Measurements from ENCODE around the gene TMEM131. TPM values are rescaled to one million over a fixed set of nuclear protein-coding genes. Genes with fewer than 3 reads are reported as not detected.

The TMEM131 gene
- total RNA-seq, 2 donors from 2014 or later = 39.0 to 43.0 TPM

DNA sequence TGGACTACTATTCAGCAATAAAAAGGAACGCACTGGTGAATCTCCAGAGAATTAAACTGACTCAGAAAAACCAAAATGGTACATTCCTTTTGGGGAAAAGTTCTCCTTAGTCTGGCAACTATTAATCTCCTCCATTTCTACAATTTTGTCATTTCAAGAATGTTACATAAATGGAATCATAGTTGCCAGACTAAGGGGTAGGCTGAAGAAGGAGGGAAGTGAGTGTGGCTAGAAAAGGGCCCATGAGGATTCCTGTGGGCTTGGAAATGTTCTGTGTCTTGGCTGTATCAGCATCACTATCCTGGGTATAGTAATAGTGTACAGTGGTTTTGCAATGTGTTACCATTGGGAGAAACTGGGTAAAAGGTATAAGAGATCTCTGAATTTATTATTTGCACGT is 209.9 kb downstream of the TMEM131 start:
- H3K27ac Mint-ChIP-seq = no peak overlapping the region
- Histone ChIP-seq H3K4me3 (ENCODE audit: low read length) (no peak overlapping the region), H3K27me3 (ENCODE audit: control insufficient read depth, insufficient read depth, low read length, poor library complexity, severe bottlenecking) (no peaks in the 10 kb centered on the region), H3K27ac (ENCODE audit: low read depth, low read length) (no peak overlapping the region), H3K36me3 (ENCODE audit: control insufficient read depth, insufficient read depth, low read length) (peaks cover 39% of the 10 kb centered on the region), H3K9ac (ENCODE audit: extremely low read depth, low read length, poor library complexity, severe bottlenecking) (no peak overlapping the region), H3K9me3 (ENCODE audit: control insufficient read depth, low read length) (no peaks in the 10 kb centered on the region), H3K4me1 (ENCODE audit: control insufficient read depth, insufficient read depth, low read length) (peaks cover 12% of the 10 kb centered on the region)
- no peaks in the 10 kb centered on the region for H3K27me3 Mint-ChIP-seq (ENCODE audit: insufficient read depth)
- no peaks in the 10 kb centered on the region for H3K9me3 Mint-ChIP-seq
- TF ChIP-seq, protein P1, sequence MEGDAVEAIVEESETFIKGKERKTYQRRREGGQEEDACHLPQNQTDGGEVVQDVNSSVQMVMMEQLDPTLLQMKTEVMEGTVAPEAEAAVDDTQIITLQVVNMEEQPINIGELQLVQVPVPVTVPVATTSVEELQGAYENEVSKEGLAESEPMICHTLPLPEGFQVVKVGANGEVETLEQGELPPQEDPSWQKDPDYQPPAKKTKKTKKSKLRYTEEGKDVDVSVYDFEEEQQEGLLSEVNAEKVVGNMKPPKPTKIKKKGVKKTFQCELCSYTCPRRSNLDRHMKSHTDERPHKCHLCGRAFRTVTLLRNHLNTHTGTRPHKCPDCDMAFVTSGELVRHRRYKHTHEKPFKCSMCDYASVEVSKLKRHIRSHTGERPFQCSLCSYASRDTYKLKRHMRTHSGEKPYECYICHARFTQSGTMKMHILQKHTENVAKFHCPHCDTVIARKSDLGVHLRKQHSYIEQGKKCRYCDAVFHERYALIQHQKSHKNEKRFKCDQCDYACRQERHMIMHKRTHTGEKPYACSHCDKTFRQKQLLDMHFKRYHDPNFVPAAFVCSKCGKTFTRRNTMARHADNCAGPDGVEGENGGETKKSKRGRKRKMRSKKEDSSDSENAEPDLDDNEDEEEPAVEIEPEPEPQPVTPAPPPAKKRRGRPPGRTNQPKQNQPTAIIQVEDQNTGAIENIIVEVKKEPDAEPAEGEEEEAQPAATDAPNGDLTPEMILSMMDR (conservative IDR thresholded peaks at IDR 0.05) = no peak
- H3K4me3 Mint-ChIP-seq = no peak overlapping the region
- 98 to 100% methylated on average over 1 to 2 of the region's 2 CpGs for WGBS, 2 experiments (ENCODE audit: insufficient coverage in 1 of 2, insufficient read length in 1 of 2)
- no peaks in the 10 kb centered on the region for H3K4me1 Mint-ChIP-seq
- peaks cover 19% of the 10 kb centered on the region for H3K36me3 Mint-ChIP-seq (ENCODE audit: low read depth)
- DNase-seq = no peak

DNA sequence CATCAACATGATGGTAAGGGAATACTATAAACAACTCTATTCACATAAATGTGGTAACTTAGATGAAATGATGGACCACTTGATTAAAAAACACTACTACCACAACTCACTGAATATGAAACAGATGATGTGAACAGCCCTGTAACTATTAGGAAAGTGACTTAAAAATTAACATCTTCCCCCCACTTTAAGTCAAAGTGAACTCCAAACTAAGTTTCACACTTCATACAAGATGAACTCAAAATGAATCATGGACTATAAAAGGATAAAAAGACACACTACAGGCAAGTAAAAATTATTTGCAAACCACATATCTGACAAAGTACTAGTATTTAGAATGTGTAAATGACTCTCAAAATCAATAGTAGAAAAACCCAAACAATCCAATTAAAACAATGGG is 210.8 kb downstream of the TMEM131 start:
- Histone ChIP-seq H3K27me3 (ENCODE audit: control insufficient read depth, insufficient read depth, low read length, poor library complexity, severe bottlenecking) (no peaks in the 10 kb centered on the region), H3K9me3 (ENCODE audit: control insufficient read depth, low read length) (no peaks in the 10 kb centered on the region), H3K4me3 (ENCODE audit: low read length) (no peak overlapping the region), H3K4me1 (ENCODE audit: control insufficient read depth, insufficient read depth, low read length) (peaks cover 12% of the 10 kb centered on the region), H3K27ac (ENCODE audit: low read depth, low read length) (no peak overlapping the region), H3K9ac (ENCODE audit: extremely low read depth, low read length, poor library complexity, severe bottlenecking) (no peak overlapping the region), H3K36me3 (ENCODE audit: control insufficient read depth, insufficient read depth, low read length) (peaks cover 43% of the 10 kb centered on the region)
- Mint-ChIP-seq H3K4me1 (no peaks in the 10 kb centered on the region), H3K4me3 (no peak overlapping the region), H3K36me3 (ENCODE audit: low read depth) (peaks cover 16% of the 10 kb centered on the region), H3K27ac (no peak overlapping the region), H3K9me3 (no peaks in the 10 kb centered on the region), H3K27me3 (ENCODE audit: insufficient read depth) (no peaks in the 10 kb centered on the region)
- DNase-seq = no peak
- TF ChIP-seq, protein P1 (conservative IDR thresholded peaks at IDR 0.05) = no peak

DNA sequence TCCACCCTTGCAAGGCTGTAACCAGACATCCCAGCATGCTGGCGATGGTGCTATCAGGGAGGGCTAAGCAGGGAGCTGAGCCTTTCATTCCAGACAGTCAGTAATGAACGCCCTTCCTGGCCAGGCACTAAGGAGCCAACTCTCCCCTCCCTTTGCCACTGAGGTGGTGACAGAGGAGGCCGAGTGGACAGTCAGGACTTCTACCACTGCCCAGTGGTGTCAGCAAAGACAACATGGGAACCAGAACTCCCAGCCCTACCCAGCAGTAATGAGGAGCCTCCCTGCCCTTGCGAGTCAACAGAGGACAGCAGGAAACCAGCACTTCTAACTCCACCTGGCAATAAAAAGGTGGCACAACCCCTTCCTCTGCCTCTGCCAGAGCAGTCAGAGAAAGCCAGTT is 213.8 kb downstream of the TMEM131 start:
- H3K27ac ChIP-seq (ENCODE audit: low read depth, low read length) = no peak overlapping the region
- peaks cover 12% of the 10 kb centered on the region for H3K4me1 ChIP-seq (ENCODE audit: control insufficient read depth, insufficient read depth, low read length)
- no peak overlapping the region for H3K4me3 ChIP-seq (ENCODE audit: low read length)
- TF ChIP-seq, protein P1 (conservative IDR thresholded peaks at IDR 0.05) = no peak
- WGBS, 2 experiments (ENCODE audit: insufficient coverage in 1 of 2, insufficient read length in 1 of 2) = 93% methylated on average over 4 of the region's 4 CpGs; no CpG with 5 or more reads in 1 of the 2 experiments
- peaks cover 10% of the 10 kb centered on the region for H3K4me1 Mint-ChIP-seq
- H3K27ac Mint-ChIP-seq = no peak overlapping the region
- peaks cover 51% of the 10 kb centered on the region for H3K36me3 ChIP-seq (ENCODE audit: control insufficient read depth, insufficient read depth, low read length)
- DNase-seq = no peak
- peaks cover 26% of the 10 kb centered on the region for H3K36me3 Mint-ChIP-seq (ENCODE audit: low read depth)
- peaks cover 2% of the 10 kb centered on the region for H3K9me3 ChIP-seq (ENCODE audit: control insufficient read depth, low read length)
- no peaks in the 10 kb centered on the region for H3K27me3 Mint-ChIP-seq (ENCODE audit: insufficient read depth)
- H3K4me3 Mint-ChIP-seq = no peak overlapping the region
- no peaks in the 10 kb centered on the region for H3K9me3 Mint-ChIP-seq
- H3K27me3 ChIP-seq (ENCODE audit: control insufficient read depth, insufficient read depth, low read length, poor library complexity, severe bottlenecking) = no peaks in the 10 kb centered on the region
- no peak overlapping the region for H3K9ac ChIP-seq (ENCODE audit: extremely low read depth, low read length, poor library complexity, severe bottlenecking)

Data from endodermal cell (in vitro differentiated cells).